ENCODE results near the gene SQSTM1.

Gene SQSTM1

GRCh38 chr5:179803651-179804554 lies 16.8 kb upstream of the SQSTM1 start:
- TF ChIP-seq, protein P1, sequence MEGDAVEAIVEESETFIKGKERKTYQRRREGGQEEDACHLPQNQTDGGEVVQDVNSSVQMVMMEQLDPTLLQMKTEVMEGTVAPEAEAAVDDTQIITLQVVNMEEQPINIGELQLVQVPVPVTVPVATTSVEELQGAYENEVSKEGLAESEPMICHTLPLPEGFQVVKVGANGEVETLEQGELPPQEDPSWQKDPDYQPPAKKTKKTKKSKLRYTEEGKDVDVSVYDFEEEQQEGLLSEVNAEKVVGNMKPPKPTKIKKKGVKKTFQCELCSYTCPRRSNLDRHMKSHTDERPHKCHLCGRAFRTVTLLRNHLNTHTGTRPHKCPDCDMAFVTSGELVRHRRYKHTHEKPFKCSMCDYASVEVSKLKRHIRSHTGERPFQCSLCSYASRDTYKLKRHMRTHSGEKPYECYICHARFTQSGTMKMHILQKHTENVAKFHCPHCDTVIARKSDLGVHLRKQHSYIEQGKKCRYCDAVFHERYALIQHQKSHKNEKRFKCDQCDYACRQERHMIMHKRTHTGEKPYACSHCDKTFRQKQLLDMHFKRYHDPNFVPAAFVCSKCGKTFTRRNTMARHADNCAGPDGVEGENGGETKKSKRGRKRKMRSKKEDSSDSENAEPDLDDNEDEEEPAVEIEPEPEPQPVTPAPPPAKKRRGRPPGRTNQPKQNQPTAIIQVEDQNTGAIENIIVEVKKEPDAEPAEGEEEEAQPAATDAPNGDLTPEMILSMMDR (conservative IDR thresholded peaks at IDR 0.05; ENCODE audit: low read length), result no peak
- no peak for DNase-seq (ENCODE audit: low read depth)
- H3K4me3 ChIP-seq (ENCODE audit: low read length), result peak overlapping the region; percentile 10

- DNase-seq (ENCODE audit: low read depth), result no peak
- H3K4me3 ChIP-seq (ENCODE audit: low read length), result peak overlapping the region; percentile 72
- TF ChIP-seq, protein P1 (conservative IDR thresholded peaks at IDR 0.05; ENCODE audit: low read length), result no peak
These were observed 16.2 kb upstream of the SQSTM1 start for GRCh38 chr5:179804555-179804947.

GRCh38 chr5:179805070-179805528 lies 15.6 kb upstream of the SQSTM1 start:
- no peak for DNase-seq (ENCODE audit: low read depth)
- peak overlapping the region; percentile 72 for H3K4me3 ChIP-seq (ENCODE audit: low read length)
- TF ChIP-seq, protein P1 (conservative IDR thresholded peaks at IDR 0.05; ENCODE audit: low read length), result no peak

DNA sequence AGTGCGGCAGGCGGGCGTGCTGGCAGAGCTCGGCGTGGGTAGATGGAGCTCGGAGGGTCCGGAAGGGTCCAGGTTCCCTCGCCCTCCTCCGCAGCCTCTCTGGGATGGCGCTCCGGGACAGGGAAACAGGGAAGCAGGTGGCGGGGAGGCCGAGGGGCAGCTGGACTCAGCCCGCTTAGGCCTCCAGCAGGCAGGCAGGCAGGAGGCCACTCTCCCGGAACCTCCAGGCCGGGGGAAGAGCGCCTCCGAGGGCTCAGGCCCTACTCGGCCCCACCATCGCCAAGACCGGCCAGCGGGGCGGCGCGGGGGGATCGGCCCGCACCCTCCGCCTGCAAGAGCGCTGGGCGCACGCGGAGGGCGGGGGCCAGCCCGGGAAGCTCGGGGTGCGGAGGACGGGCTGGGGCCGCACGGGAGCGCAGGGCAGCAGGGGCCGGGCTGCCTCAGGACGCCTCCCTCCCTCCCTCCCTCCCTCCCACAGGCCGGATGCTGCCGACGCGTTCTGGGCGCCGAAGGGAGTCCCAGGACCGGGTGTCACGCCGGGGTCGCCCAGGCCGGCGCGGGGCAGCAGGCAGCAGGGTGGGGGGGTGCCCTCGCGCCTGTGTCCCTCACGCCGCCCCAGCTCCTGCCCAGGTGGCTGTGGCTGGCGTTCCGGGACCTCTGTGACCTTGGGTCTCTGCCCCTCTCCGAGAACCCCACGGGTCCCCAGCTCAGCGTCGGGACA lies 15.0 kb upstream of the SQSTM1 start:
- peak; percentile 43 for DNase-seq (ENCODE audit: low read depth)
- TF ChIP-seq, protein P1 (conservative IDR thresholded peaks at IDR 0.05; ENCODE audit: low read length), result no peak
- peak overlapping the region; percentile 72 for H3K4me3 ChIP-seq (ENCODE audit: low read length)

DNA sequence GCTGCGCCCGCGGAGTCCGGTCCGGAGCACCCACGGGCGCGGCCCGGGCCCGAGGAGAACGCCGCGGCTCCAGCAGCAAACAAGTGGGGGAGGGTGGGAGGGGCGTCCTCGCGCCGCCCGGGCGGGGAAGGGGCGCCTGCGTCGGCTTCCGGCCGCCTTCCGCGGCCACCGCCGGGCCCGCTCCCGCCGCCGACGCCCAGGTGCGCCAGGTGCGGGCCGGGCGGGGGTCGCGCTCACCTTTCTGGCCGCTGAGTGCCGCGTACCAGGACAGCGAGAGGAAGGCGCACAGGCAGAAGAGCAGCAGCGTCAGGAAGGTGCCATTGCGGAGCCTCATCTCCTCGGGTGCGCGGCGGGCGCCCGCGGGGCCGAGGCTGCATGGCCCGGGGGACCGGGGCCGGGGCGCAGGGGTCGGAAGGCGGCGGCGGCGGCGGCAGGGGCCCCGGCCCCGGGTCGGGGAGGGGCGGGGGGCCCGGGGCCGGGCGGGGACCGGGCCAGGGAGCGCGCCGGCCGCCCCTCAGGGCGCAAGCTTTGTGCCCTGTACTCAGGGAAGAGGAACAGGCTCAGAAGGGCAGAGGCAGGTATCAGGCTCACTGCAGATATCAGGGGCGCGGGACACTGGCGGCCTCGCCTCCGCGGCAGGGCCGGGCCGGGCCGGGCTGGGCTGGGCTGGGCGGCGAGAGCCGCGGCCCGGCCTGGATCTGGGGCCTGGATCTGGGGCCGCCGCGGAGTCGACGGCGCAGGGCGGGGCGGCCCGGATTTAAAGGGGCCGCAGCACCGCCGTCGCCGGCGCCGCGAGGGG lies 14.3 kb upstream of the SQSTM1 start, which contains the start of gene MGAT4B:
TSS of gene MGAT4B (minus strand) at position 617 of the 799 bp plus-strand sequence. CDS start at position 334, 283 bp downstream.
- TF ChIP-seq, protein P1 (conservative IDR thresholded peaks at IDR 0.05; ENCODE audit: low read length), result no peak
- H3K4me3 ChIP-seq (ENCODE audit: low read length), result peak within 1 kb of the TSS; percentile 72
- peak; percentile 77 for DNase-seq (ENCODE audit: low read depth)

GRCh38 chr5:179812135-179812825 lies 8.4 kb upstream of the SQSTM1 start:
- no peak overlapping the region for H3K4me3 ChIP-seq (ENCODE audit: low read length)
- DNase-seq (ENCODE audit: low read depth), result no peak
- TF ChIP-seq, protein P1 (conservative IDR thresholded peaks at IDR 0.05; ENCODE audit: low read length), result no peak
